ENCODE results near the gene ZNRD2. TPM values are rescaled to one million over a fixed set of nuclear protein-coding genes. Genes with fewer than 3 reads are reported as not detected.
A peak's percentile ranks its signal among the peaks of the same experiment; 100 is the strongest.

The ZNRD2 gene
- total and polyA plus RNA-seq, 10 of the 15 experiments (the other 5 are each of a cell fraction or from before 2014, with no cell fraction given), result 7.9 to 111 (median 55.4) TPM

DNA sequence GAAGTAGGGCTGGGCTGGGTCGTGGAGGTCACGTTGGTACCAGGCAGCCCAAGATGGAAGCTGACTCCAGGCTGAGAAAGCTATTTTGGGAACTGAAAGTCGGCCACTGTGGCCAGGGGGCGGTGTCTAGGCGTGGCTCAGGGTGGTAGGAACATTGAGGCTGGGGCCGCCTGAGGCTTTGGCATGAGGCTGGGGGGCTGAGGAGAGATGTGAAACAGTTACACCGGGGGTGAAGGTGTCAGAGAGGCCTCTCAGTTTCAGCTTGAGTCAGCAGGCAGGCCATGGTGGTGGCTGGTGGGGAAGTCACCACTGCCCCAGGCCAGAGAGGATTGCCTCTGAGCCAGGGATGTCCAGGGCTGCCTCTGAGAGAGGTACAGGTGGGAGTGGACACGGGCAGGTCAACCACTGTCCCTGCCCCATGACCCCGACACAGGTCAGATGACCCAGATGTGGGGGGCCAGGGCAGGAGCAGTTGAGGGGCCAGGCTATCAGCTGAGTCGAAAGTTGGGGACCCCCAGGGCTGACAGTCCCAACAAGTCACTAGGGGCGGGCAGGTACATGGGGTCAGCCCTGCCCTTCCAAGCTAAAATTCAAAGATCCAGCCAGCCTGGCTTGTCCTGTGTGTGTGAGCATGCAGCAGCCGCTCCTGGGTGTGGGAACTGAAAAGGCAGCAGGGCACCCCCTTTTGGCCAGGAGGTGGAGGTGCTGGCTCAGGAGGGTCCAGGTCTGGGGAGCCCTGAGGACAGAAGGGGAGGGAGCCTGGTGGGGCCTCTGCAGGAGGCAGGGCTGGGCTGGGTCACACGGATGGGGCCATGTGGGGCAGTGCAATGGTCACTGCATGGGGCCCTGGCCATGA is 18.1 kb downstream of the ZNRD2 start (continued):
- TF ChIP-seq, protein P1, sequence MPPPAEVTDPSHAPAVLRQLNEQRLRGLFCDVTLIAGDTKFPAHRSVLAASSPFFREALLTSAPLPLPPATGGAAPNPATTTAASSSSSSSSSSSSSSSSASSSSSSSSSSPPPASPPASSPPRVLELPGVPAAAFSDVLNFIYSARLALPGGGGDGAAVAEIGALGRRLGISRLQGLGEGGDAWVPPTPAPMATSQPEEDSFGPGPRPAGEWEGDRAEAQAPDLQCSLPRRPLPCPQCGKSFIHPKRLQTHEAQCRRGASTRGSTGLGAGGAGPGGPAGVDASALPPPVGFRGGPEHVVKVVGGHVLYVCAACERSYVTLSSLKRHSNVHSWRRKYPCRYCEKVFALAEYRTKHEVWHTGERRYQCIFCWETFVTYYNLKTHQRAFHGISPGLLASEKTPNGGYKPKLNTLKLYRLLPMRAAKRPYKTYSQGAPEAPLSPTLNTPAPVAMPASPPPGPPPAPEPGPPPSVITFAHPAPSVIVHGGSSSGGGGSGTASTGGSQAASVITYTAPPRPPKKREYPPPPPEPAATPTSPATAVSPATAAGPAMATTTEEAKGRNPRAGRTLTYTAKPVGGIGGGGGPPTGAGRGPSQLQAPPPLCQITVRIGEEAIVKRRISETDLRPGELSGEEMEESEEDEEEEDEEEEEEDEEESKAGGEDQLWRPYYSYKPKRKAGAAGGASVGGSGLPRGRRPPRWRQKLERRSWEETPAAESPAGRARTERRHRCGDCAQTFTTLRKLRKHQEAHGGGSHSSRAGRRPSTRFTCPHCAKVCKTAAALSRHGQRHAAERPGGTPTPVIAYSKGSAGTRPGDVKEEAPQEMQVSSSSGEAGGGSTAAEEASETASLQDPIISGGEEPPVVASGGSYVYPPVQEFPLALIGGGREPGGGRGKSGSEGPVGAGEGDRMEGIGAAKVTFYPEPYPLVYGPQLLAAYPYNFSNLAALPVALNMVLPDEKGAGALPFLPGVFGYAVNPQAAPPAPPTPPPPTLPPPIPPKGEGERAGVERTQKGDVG (CRISPR knock-in tag; IDR thresholded peaks at IDR 0.05), result no peak
- TF ChIP-seq IKZF1 (conservative IDR thresholded peaks at IDR 0.05) (peak; percentile 99), HCFC1 (IDR thresholded peaks at IDR 0.05; ENCODE audit: low read length) (no peak), CHD1 (IDR thresholded peaks at IDR 0.05; ENCODE audit: low read depth, low read length) (no peak), BCL11A (IDR thresholded peaks at IDR 0.05; ENCODE audit: low read depth, low read length) (peak; percentile 83), SP1 (IDR thresholded peaks at IDR 0.05; ENCODE audit: low read depth, low read length) (peak; percentile 87), YY1 (IDR thresholded peaks at IDR 0.05; ENCODE audit: low read depth, low read length) (peak; percentile 90), CBX3 (IDR thresholded peaks at IDR 0.05; ENCODE audit: borderline replicate concordance, low read depth) (no peak)
- TF ChIP-seq, protein P2, sequence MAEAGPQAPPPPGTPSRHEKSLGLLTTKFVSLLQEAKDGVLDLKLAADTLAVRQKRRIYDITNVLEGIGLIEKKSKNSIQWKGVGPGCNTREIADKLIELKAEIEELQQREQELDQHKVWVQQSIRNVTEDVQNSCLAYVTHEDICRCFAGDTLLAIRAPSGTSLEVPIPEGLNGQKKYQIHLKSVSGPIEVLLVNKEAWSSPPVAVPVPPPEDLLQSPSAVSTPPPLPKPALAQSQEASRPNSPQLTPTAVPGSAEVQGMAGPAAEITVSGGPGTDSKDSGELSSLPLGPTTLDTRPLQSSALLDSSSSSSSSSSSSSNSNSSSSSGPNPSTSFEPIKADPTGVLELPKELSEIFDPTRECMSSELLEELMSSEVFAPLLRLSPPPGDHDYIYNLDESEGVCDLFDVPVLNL (IDR thresholded peaks at IDR 0.05; ENCODE audit: low read depth, low read length), result peak; percentile 44; the same call in 1 of the 2 replicates
